ENCODE results near the gene FAM3B.

FAM3B gene

DNA sequence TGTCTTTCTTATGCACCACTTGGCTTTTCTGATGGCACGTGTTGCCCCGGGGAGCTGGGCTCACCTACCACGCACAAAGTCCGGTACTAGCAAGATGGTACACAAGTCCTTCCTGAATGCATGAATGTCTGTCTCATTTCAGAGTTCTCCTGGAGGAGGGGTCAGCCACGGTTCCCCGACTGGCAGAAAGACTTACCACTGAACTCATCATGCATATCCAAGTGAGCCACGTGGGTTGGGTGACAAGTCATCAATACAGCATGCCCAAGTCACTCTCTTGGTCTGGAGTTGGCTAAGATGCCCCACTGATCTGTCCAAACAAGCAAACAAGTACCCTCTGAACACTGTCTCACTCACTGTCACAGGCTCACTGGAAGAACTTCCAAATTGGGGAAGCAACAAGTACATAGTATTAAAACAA, 80.9 kb downstream of the FAM3B start:
- DNase-seq (ENCODE audit: low spot score) = no peak

DNA sequence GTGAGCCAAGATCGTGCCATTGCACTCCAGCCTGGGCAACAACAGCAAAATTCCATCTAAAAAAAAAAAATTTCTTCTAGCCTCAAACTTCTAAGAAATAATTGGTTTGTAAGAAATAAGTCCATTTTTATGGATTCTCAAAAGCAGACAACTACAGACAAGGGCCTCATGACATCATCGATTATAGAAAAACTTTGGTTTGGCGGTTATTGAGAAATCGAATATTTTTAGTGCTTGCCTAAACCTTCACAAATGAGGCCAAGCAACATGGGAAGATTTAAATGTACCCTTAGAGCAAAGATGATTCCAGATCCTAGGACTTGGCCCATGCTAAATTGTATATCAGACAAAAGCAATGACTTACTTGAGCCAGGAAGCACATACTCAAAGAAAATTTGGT, 81.7 kb downstream of the FAM3B start:
- DNase-seq (ENCODE audit: low spot score) = no peak

DNA sequence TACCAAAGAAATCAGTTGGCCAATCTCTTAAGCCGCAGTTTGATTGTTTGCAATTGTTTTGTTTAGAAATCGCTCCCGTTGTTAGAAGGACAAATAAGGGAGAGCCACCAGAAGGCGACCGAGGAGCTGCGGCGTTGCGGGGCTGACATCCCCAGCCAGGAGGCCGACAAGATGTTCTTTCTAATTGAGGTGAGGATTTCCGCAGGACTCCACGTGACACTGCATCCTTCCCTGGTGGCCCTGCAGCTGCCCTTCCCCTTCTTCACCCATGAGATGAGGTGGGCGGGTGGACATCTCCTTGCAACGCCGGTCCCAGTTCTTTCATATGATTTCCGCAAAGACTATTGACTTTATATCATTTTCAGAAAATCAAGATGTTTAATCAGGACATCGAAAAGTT, 82.2 kb downstream of the FAM3B start:
- DNase-seq (ENCODE audit: low spot score) = no peak

DNA sequence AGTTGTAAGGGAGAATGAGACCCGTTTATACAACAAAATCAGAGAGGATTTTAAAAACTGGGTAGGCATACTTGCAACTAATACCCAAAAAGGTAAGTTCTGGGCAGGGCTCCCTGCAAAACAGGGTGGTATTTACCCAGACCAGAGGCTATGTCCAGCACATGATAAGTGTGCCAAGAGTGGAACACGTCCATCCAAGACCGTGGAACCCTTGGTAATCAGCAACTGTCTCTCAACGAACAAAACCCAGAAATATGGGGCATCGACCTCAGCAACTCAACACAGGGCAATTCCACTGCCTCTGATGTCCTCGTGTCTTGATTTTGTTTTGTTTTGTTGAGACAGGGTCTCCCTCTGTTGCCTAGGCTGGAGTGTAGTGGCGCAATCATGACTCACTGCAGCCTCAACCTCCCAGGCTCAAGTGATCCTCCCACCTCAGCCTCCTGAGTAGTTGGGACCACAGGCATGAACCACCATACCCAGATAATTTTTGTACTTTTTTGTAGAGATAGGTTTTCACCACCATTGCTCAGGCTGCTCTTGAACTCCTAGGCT, 82.7 kb downstream of the FAM3B start:
- no peak for DNase-seq (ENCODE audit: low spot score)

DNA sequence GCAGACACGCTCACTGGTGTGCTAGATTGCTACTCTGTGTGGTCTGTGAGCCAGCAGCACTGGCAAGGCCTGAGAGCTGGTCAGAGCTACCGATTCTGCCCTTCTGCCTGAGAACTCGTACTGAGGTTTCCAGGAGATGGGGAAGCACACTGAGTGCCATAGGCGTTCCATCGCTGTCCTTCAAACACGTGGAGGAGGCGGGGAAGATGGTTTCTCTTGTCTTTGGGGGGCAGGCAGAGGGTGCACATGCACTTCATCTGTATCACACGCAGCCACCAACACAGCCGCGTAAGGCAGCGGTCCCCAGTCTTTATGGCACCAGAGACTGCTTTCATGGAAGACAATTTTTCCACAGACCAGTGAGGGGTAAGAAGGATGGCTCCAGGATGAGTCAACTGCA, 85.6 kb downstream of the FAM3B start:
- DNase-seq (ENCODE audit: low spot score) = no peak

DNA sequence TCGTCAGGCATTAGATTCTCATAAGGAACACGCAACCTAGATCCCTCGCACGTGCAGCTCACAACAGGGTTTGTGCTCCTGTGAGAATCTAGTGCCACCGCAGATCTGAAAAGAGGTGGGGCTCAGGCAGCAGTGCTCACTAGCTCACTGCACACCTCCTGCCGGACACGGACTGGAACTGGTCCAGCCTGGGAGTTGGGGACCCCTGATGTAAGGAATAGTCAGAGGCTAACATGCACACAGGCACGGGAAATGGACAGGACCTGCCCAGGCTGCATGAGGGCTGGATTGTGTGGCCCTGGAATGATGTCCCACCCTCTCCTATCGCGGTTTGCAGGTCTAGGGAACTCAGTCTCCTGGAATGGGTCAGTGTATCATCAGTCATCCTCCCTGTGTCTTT, 86.2 kb downstream of the FAM3B start:
- DNase-seq (ENCODE audit: low spot score) = no peak

DNA sequence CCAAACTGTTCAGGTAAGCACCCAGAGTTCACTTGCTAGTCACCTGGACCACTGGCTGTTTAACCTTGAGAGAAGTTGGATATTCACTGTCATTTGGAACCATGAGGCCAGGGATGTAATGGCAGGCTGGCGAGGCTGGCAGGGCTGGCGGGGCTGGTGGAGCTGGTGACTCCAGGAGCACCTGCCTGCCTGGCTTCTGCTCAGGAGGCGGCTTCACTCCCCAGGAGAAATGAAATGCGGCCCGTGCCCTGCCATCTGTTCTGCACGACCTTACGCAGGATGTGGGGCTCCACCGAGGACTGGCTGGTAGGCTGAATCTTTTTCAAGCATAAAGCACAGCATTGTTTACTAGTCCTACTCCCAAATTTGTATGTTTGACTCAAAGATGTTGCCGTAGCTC, 86.7 kb downstream of the FAM3B start:
- DNase-seq (ENCODE audit: low spot score) = no peak

DNA sequence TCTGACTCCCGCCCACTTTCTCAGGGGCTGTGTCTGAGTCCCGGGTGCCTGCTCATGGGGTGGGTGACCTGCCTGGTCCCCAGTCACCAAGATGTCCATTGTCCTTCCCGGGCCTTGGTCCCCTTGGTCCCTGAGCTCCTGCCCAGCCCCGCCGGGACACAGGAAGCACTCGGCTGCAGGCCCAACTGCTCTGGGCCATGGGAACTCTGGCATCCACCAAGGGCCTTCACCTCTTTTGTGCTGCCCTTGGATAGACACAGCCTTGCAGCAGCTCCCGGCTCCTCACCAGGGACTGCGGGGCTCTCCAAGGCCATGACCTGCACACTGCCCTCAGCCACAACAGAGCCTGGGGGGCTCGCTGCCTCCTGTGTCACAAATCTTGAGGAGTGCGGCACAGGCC, 87.4 kb downstream of the FAM3B start:
- DNase-seq (ENCODE audit: low spot score) = no peak

DNA sequence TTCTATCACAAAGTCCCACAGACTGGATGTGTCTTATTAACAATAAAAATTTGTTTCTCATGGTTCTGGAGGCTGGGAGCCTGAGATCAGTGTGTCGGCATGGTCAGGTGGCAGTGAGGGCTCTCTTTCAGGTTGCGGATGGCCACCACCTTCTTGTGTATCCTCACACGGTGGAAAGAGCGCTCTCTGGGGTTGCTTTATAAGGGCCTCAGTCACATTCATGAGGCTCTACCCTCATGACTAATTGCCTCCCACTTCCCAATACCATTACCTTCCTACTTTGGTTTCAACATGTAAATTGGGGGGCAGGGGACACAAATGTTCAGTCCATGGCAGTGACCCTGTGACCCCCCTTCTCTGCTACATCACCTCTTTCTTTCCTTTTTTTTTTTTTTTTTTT, 88.7 kb downstream of the FAM3B start:
- DNase-seq (ENCODE audit: low spot score) = no peak

DNA sequence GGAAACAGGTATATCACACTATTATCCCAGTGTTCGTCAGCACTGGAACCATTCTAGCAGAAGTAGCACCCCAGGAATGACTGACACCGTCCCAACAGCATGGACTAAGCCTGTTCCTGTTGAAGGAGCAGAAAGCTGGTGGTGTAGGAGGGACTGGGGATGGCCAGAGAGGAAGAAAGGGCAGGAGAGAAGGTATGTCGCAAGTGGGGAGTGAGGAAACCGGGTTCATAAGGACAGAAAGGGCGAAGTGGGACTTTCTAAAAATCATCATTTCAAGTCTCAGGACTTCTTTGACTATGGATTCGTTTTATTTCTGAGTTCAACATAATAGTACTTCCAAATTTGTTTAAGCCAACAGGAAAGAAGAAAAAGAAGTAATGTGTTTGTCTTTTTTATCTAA, 89.7 kb downstream of the FAM3B start:
- no peak for DNase-seq (ENCODE audit: low spot score)

Measured in hematopoietic multipotent progenitor cell treated with erythropoietin and hydrocortisone succinate and interleukin-3 and kit ligand, for 15 days (in vitro differentiated cells).